EL (cell line): Measurements from ENCODE around the gene DBN1.
"Not testable (repeated sequence)": the region's sequence is repeated elsewhere in the genome, so short reads cannot be mapped to it uniquely, and the experiment has no call there.

Experiments used
- DNase-seq: peaks from one replicate; pipeline ENCODE4 v3.0.0-alpha.2; 2016

The DBN1 gene

GRCh38 chr5:177427211-177427822, 46.1 kb downstream of the DBN1 start:
- peak; percentile 33 for DNase-seq

GRCh38 chr5:177426566-177427210, 46.7 kb downstream of the DBN1 start, which contains the start of gene GRK6:
TSS of gene GRK6 (plus strand) at chr5:177426676. CDS start at chr5:177426846, 170 bp downstream.
- peak; percentile 40 for DNase-seq

- peak; percentile 100 for DNase-seq
These were observed 47.5 kb downstream of the DBN1 start for GRCh38 chr5:177425801-177426565.

GRCh38 chr5:177425196-177425800, 48.1 kb downstream of the DBN1 start:
- DNase-seq: no peak

- DNase-seq: no peak
These were observed 49.8 kb downstream of the DBN1 start for GRCh38 chr5:177423671-177424070.

GRCh38 chr5:177421062-177421798, 52.2 kb downstream of the DBN1 start:
- DNase-seq: peak; percentile 56

GRCh38 chr5:177420472-177420871, 53.0 kb downstream of the DBN1 start:
- not testable (repeated sequence) for DNase-seq

GRCh38 chr5:177419046-177419445, 54.4 kb downstream of the DBN1 start:
- DNase-seq: peak; percentile 59

GRCh38 chr5:177417081-177417480, 56.4 kb downstream of the DBN1 start:
- DNase-seq: not testable (repeated sequence)

- DNase-seq: no peak
These were observed 59.0 kb downstream of the DBN1 start for GRCh38 chr5:177414481-177414880.

GRCh38 chr5:177412603-177413233, 60.7 kb downstream of the DBN1 start:
- DNase-seq: no peak

GRCh38 chr5:177410575-177410974, 62.9 kb downstream of the DBN1 start:
- DNase-seq: no peak

- no peak for DNase-seq
These were observed 64.2 kb downstream of the DBN1 start, which contains the start of gene F12 for GRCh38 chr5:177409043-177409801. TSS of gene F12 (minus strand) at chr5:177409564. CDS start at chr5:177409527, 37 bp downstream.
